BLaER1 treated with 17β-estradiol and CSF1 and Interleukin-3, amounts not matched to agents 10 nM and 100 nM (cell line): Measurements from ENCODE around the gene SEMA6A.

Source experiments
- H3K27ac ChIP-seq, 11 experiments: shearing (Covaris generic); formaldehyde crosslinking; 2 replicates each; pipeline ENCODE4 v1.8.1; 2022
- H3K27me3 ChIP-seq, 11 experiments: shearing (Covaris generic); formaldehyde crosslinking; 2 replicates each; pipeline ENCODE4 v1.8.1; 2022
- H3K36me3 ChIP-seq, 11 experiments: shearing (Covaris generic); formaldehyde crosslinking; 2 replicates each; pipeline ENCODE4 v1.8.1; 2022
- H3K4me1 ChIP-seq, 10 experiments: shearing (Covaris generic); formaldehyde crosslinking; 2 replicates each; pipeline ENCODE4 v1.8.1; 2022
- H3K4me2 ChIP-seq, 11 experiments: shearing (Covaris generic); formaldehyde crosslinking; 2 replicates each; pipeline ENCODE4 v1.8.1; 2022
- H3K4me3 ChIP-seq, 10 experiments: shearing (Covaris generic); formaldehyde crosslinking; 2 replicates each; pipeline ENCODE4 v1.8.1; 2022
- H3K9ac ChIP-seq, 11 experiments: shearing (Covaris generic); formaldehyde crosslinking; 2 replicates each; pipeline ENCODE4 v1.8.1; 2022
- H3K9me3 ChIP-seq, 11 experiments: shearing (Covaris generic); formaldehyde crosslinking; replicated peaks in 1 of 11; 2 replicates each; pipeline ENCODE4 v1.8.1; 2022
- H4K20me1 ChIP-seq, 11 experiments: shearing (Covaris generic); formaldehyde crosslinking; 2 replicates each; pipeline ENCODE4 v1.8.1; 2022
- Cebpa-rat ChIP-seq, 11 experiments: shearing (Covaris generic); IDR thresholded peaks; 2 replicates each; pipeline ENCODE4 v1.8.1; 2022

The SEMA6A gene

GRCh38 chr5:116604805-116605204 is 30.2 kb upstream of the SEMA6A start:
- H3K27ac ChIP-seq: no peak overlapping the region
- no peak for TF ChIP-seq Cebpa-rat (IDR thresholded peaks at IDR 0.05)
- H3K4me2 ChIP-seq: no peak overlapping the region
- H3K9ac ChIP-seq: no peak overlapping the region
- H3K27me3 ChIP-seq: no peaks in the 10 kb centered on the region
- no peaks in the 10 kb centered on the region for H4K20me1 ChIP-seq
- no peaks in the 10 kb centered on the region; a peak in 1 of 22 replicates for H3K9me3 ChIP-seq
- H3K36me3 ChIP-seq: no peaks in the 10 kb centered on the region
- H3K4me1 ChIP-seq: no peaks in the 10 kb centered on the region
- no peak overlapping the region for H3K4me3 ChIP-seq

- H3K4me2 ChIP-seq: no peak overlapping the region
- H3K9me3 ChIP-seq: no peaks in the 10 kb centered on the region
- H3K4me1 ChIP-seq: no peaks in the 10 kb centered on the region
- H3K27me3 ChIP-seq: no peaks in the 10 kb centered on the region
- no peak overlapping the region for H3K4me3 ChIP-seq
- no peak overlapping the region for H3K9ac ChIP-seq
- H4K20me1 ChIP-seq: no peaks in the 10 kb centered on the region
- H3K36me3 ChIP-seq: no peaks in the 10 kb centered on the region
- TF ChIP-seq Cebpa-rat (IDR thresholded peaks at IDR 0.05): no peak
- H3K27ac ChIP-seq: no peak overlapping the region
These were observed 26.3 kb upstream of the SEMA6A start for GRCh38 chr5:116600876-116601275.

- H4K20me1 ChIP-seq: no peaks in the 10 kb centered on the region
- no peaks in the 10 kb centered on the region for H3K27me3 ChIP-seq
- no peak overlapping the region for H3K27ac ChIP-seq
- no peak for TF ChIP-seq Cebpa-rat (IDR thresholded peaks at IDR 0.05)
- no peak overlapping the region for H3K4me3 ChIP-seq
- no peak overlapping the region for H3K4me2 ChIP-seq
- no peaks in the 10 kb centered on the region for H3K4me1 ChIP-seq
- no peak overlapping the region for H3K9ac ChIP-seq
- no peaks in the 10 kb centered on the region for H3K9me3 ChIP-seq
- H3K36me3 ChIP-seq: no peaks in the 10 kb centered on the region
These were observed 24.3 kb upstream of the SEMA6A start for GRCh38 chr5:116598911-116599310.

GRCh38 chr5:116595498-116595897 is 20.9 kb upstream of the SEMA6A start:
- Histone ChIP-seq H3K27ac (no peak overlapping the region), H4K20me1 (no peaks in the 10 kb centered on the region), H3K9ac (no peak overlapping the region), H3K4me1 (no peaks in the 10 kb centered on the region), H3K36me3 (no peaks in the 10 kb centered on the region), H3K9me3 (peaks cover 0 to 5% (median 0%) of the 10 kb centered on the region in 11 experiments; a peak in 2 of 22 replicates), H3K4me2 (no peak overlapping the region), H3K27me3 (no peaks in the 10 kb centered on the region), H3K4me3 (no peak overlapping the region)
- TF ChIP-seq Cebpa-rat (IDR thresholded peaks at IDR 0.05): no peak

GRCh38 chr5:116593340-116593739 is 18.7 kb upstream of the SEMA6A start:
- Histone ChIP-seq H3K4me1 (no peaks in the 10 kb centered on the region), H3K9me3 (peaks cover 0 to 8% (median 0%) of the 10 kb centered on the region in 11 experiments; a peak in 2 of 22 replicates), H3K9ac (no peak overlapping the region), H4K20me1 (no peaks in the 10 kb centered on the region), H3K27ac (no peak overlapping the region), H3K27me3 (no peaks in the 10 kb centered on the region), H3K36me3 (no peaks in the 10 kb centered on the region), H3K4me2 (no peak overlapping the region), H3K4me3 (no peak overlapping the region)
- TF ChIP-seq Cebpa-rat (IDR thresholded peaks at IDR 0.05): no peak

- H3K27me3 ChIP-seq: no peaks in the 10 kb centered on the region
- no peak overlapping the region for H3K4me3 ChIP-seq
- H3K27ac ChIP-seq: no peak overlapping the region
- peaks cover 0 to 6% (median 0%) of the 10 kb centered on the region in 10 experiments; a peak in 1 of 20 replicates for H3K4me1 ChIP-seq
- no peak overlapping the region for H3K9ac ChIP-seq
- no peak for TF ChIP-seq Cebpa-rat (IDR thresholded peaks at IDR 0.05)
- no peak overlapping the region for H3K4me2 ChIP-seq
- H3K9me3 ChIP-seq: no peaks in the 10 kb centered on the region
- H3K36me3 ChIP-seq: no peaks in the 10 kb centered on the region
- H4K20me1 ChIP-seq: no peaks in the 10 kb centered on the region
These were observed 10.6 kb upstream of the SEMA6A start for GRCh38 chr5:116585227-116585626.

GRCh38 chr5:116583862-116584222 is 9.2 kb upstream of the SEMA6A start:
- Histone ChIP-seq H3K4me3 (no peak overlapping the region), H3K27me3 (peaks cover 0 to 5% (median under 1%) of the 10 kb centered on the region in 11 experiments; a peak in 8 of 22 replicates), H3K9me3 (no peaks in the 10 kb centered on the region), H3K9ac (no peak overlapping the region), H4K20me1 (no peaks in the 10 kb centered on the region), H3K4me2 (no peak overlapping the region), H3K27ac (no peak overlapping the region), H3K4me1 (peaks cover 0 to 6% (median 0%) of the 10 kb centered on the region in 10 experiments; a peak in 1 of 20 replicates), H3K36me3 (no peaks in the 10 kb centered on the region)
- TF ChIP-seq Cebpa-rat (IDR thresholded peaks at IDR 0.05): no peak

GRCh38 chr5:116583085-116583861 is 8.7 kb upstream of the SEMA6A start:
- Histone ChIP-seq H3K27me3 (peaks cover 1 to 10% (median 7%) of the 10 kb centered on the region in 11 experiments; a peak in 16 of 22 replicates), H3K4me2 (no peak overlapping the region)

GRCh38 chr5:116581910-116582309 is 7.3 kb upstream of the SEMA6A start:
- Histone ChIP-seq H3K4me1 (peaks cover 3 to 7% (median 6%) of the 10 kb centered on the region in 10 experiments; a peak in 13 of 20 replicates), H3K36me3 (no peaks in the 10 kb centered on the region), H3K9ac (no peak overlapping the region), H3K4me3 (no peak overlapping the region), H3K27me3 (peaks cover 15 to 24% (median 20%) of the 10 kb centered on the region in 11 experiments), H4K20me1 (no peaks in the 10 kb centered on the region), H3K9me3 (no peaks in the 10 kb centered on the region), H3K27ac (no peak overlapping the region), H3K4me2 (no peak overlapping the region)
- TF ChIP-seq Cebpa-rat (IDR thresholded peaks at IDR 0.05): no peak

More at GRCh38 chr5:116583085-116583861, 8.7 kb upstream of the SEMA6A start:
- Histone ChIP-seq H3K9me3 (no peaks in the 10 kb centered on the region), H3K4me3 (no peak overlapping the region), H3K36me3 (no peaks in the 10 kb centered on the region), H3K9ac (no peak overlapping the region), H3K4me1 (peaks cover 0 to 6% (median 0%) of the 10 kb centered on the region in 10 experiments; a peak in 1 of 20 replicates), H3K27ac (no peak overlapping the region), H4K20me1 (no peaks in the 10 kb centered on the region)
- no peak for TF ChIP-seq Cebpa-rat (IDR thresholded peaks at IDR 0.05)

GRCh38 chr5:116579144-116579543 is 4.5 kb upstream of the SEMA6A start:
- no peaks in the 10 kb centered on the region for H3K9me3 ChIP-seq
- H3K4me3 ChIP-seq: no peak overlapping the region
- no peak overlapping the region for H3K27ac ChIP-seq
- TF ChIP-seq Cebpa-rat (IDR thresholded peaks at IDR 0.05): no peak
- H4K20me1 ChIP-seq: peaks cover 0 to 21% (median 6%) of the 10 kb centered on the region in 11 experiments; a peak in 18 of 22 replicates
- peaks cover 43 to 52% (median 47%) of the 10 kb centered on the region in 11 experiments for H3K27me3 ChIP-seq
- H3K4me2 ChIP-seq: no peak overlapping the region
- H3K36me3 ChIP-seq: no peaks in the 10 kb centered on the region
- no peak overlapping the region for H3K9ac ChIP-seq
- H3K4me1 ChIP-seq: peaks cover 17 to 31% (median 28%) of the 10 kb centered on the region in 10 experiments
